ENCODE measurements around the gene LCE6A.
A peak's percentile ranks its signal among the peaks of the same experiment; 100 is the strongest.

Gene LCE6A

GRCh38 chr1:152842556-152842955 lies at the start of gene LCE6A:
TSS of gene LCE6A (plus strand) at chr1:152842856. CDS start at chr1:152843521, 665 bp downstream.
- DNase-seq = no peak

- no peak for DNase-seq
These were observed 47.0 kb upstream of the LCE6A start for GRCh38 chr1:152795686-152796085.

- no peak for DNase-seq
These were observed 46.2 kb upstream of the LCE6A start, which contains the start of gene LCE1D for GRCh38 chr1:152796421-152796820. TSS of gene LCE1D (plus strand) at chr1:152796721. CDS start at chr1:152797795, 1,074 bp downstream.

DNA sequence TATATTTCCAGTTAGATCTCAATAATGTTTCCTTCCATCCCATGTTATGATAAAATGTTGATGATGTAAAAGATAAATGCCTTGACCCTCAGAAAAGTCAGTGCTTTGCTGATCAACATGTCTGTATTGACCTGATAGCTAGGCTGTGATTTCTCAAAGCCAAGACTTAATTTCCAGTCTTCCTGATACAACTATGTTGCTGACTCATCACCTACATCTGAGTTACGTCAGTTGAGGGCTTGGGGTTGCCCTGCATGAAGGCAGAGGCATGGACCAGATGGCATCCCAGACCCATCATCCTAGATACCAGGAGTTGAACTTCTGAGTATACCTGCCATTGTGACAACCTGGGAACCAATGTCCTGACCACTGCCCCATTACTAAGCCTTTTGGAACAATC lies 41.3 kb upstream of the LCE6A start:
- DNase-seq = no peak

GRCh38 chr1:152806576-152806975 lies 36.1 kb upstream of the LCE6A start, which contains the start of gene LCE1C:
TSS of gene LCE1C (minus strand) at chr1:152806651. CDS start at chr1:152805478, 1,173 bp downstream.
- no peak for DNase-seq

- DNase-seq = no peak
These were observed 31.6 kb upstream of the LCE6A start for GRCh38 chr1:152811050-152811449.

DNA sequence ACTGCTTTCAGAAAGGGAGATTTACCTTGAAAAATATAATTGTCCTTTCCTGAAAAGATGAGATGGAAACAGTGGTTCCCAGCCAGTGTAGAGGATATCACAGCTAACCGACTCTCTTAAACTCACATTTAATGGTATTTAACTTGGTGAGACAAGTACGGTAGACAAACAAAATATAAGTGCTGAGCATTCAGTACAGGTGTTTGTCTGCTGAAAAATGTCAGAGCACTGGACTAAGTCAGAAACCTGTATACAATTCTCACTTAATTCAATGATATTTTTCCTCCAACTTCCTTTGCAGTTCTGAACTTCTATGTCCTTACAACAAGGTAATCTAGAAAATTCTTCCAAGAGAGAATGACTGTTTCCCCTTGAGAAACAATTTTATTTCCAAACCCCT lies 31.0 kb upstream of the LCE6A start, which contains the start of gene LCE1B:
TSS of gene LCE1B (plus strand) at position 301 of the 400 bp plus-strand sequence. CDS start 476 bp downstream, outside the sequence.
- DNase-seq = no peak

DNA sequence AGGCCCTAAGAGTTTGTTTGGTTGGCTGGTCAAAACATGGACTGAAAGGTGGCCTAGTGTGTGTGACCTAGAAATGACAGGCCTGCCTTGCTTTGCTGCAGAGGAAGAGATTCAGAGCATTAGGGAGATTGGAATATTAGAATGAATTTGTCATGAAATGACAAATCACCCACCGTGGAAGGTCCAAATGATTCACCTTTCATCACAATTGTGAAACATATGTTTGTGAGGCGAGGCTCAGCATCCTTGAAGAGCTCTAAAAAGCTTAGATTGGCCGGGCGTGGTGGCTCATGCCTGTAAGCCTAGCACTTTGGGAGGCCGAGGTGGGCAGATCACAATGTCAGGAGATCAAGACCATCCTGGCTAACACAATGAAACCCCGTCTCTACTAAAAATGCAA lies 25.3 kb upstream of the LCE6A start:
- DNase-seq = no peak

GRCh38 chr1:152823294-152823693 lies 19.4 kb upstream of the LCE6A start:
- DNase-seq = no peak

GRCh38 chr1:152824964-152825363 lies 17.7 kb upstream of the LCE6A start:
- no peak for DNase-seq

GRCh38 chr1:152827173-152827572 lies 15.5 kb upstream of the LCE6A start, which contains the start of gene LCE1A:
TSS of gene LCE1A (plus strand) at chr1:152827473. CDS start at chr1:152827473, 0 bp downstream.
- no peak for DNase-seq

GRCh38 chr1:152836870-152837269 lies 5.8 kb upstream of the LCE6A start:
- no peak for DNase-seq

DNA sequence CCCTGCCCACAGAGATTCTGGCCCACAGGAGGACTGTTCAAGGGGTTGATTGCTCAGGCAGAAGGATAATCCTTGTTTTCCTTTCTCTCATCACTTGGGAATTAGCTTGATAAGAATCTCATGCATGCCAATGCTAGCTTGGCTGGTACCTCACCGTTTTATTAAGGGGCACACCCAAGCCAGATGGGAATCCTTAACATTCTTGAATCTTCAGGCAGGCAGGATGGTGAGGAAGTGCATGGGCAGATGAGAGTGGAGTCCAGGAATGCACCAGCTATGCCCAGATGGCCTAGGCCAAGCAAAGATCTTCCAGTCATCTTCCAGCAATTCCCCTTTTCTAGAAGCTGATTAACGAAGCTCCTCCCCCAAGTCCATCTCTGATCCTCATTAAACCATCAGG lies 13.0 kb downstream of the LCE6A start:
- DNase-seq = no peak

GRCh38 chr1:152858062-152858461 lies 15.4 kb downstream of the LCE6A start:
- DNase-seq = no peak

DNA sequence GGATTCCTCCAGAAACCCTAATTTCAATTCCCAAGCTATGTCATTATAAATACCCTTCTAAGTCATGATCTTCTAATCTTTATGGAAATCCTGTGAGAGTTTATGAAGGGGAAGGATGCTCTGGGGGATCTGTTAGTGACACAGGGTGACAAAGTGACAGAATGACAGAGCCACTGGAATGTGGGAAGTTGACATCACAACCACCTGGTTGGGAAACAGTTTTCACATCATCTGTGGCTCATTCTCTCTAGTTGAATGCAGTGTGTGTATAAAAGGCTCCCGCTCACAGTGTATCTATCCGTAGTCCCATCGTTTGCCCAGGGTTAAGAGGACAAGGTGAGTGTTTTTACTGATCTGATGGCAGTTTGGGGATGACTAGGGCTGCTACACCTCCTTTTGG lies 17.0 kb downstream of the LCE6A start, which contains the start of gene LCE7A:
TSS of gene LCE7A (plus strand) at position 301 of the 400 bp plus-strand sequence. CDS start 702 bp downstream, outside the sequence.
- no peak for DNase-seq

GRCh38 chr1:152860129-152860528 lies 17.5 kb downstream of the LCE6A start:
- no peak for DNase-seq

GRCh38 chr1:152861374-152861773 lies 18.7 kb downstream of the LCE6A start:
- DNase-seq = no peak

- DNase-seq = no peak
These were observed 21.8 kb downstream of the LCE6A start for GRCh38 chr1:152864443-152864842.

- no peak for DNase-seq
These were observed 23.7 kb downstream of the LCE6A start for GRCh38 chr1:152866321-152866720.

- peak; percentile 41 for DNase-seq
These were observed 27.3 kb downstream of the LCE6A start for GRCh38 chr1:152869808-152870419.

DNA sequence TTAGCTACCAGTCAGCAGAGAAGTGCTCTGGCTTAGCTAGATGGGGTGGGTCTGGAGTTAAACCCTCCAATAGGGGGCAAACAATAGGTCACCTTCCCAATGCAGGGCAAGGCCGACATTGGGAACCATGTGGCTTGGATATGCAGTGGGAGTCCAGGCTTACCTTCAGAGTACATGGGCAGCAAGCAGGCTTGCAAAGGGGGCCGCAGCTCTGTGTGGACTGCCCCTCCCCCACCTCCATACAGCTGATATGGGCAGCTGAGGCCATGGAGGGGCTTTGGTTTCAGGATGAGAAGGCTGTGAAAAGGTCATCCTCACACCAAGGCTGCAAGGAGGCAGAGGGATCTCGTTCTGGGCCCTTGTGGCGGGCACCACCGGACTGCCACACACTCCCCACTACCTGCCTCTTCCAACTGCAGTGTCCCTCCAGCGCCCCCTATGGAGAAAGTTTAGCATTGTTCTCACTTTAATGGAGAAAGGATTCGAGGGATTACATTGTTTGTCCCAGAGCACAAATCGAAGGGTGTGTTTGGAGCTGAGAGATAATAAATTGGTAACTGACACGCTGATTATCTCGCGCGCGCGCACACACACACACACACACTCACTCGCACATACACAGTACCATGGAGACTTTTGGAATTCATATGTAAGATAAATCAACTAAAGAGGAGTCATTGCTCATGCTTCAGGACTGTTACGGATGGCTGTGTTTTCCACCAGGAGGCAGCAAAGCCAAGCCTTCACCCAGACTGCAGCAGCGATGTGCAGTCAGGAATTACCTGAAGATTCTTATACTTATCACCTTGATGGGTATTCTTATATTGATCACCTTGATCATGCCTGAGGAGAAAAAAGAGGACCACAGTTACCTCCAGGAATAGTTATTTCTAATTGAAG lies 28.4 kb downstream of the LCE6A start:
- no peak for DNase-seq

- DNase-seq = no peak
These were observed 29.1 kb downstream of the LCE6A start for GRCh38 chr1:152871731-152872126.

DNA sequence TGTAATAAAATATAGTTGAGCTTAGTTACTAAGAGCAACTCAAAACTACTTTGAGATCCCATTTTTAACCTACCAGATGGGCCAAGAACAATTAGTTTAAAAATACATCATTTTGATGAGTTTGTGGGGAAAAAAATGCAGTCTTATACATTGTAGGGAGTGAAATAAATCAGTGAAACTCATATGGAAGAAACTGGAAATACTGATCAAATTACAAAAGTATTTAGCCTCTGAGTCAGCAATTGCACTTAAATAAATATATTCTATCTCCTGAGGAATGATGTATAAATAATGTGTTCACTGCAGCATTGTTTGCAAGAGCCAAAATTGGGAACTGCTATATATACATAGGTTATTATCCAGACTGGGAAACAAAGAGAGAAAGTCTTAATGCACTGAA lies 30.8 kb downstream of the LCE6A start:
- DNase-seq = no peak

- DNase-seq = no peak
These were observed 34.2 kb downstream of the LCE6A start for GRCh38 chr1:152876827-152877226.
